HCT116 (cell line): ENCODE results near the gene TPD52L1. TPM values are rescaled to one million over a fixed set of nuclear protein-coding genes. Genes with fewer than 3 reads are reported as not detected.
"Not testable (repeated sequence)": the region's sequence is repeated elsewhere in the genome, so short reads cannot be mapped to it uniquely, and the experiment has no call there.

Source experiments
- ATAC-seq: fragments of 200-7000 bp; cut with Tn5 transposase; 2 replicates; pipeline ENCODE4 v1.9.1; 2020; ENCODE audit warnings: mild to moderate bottlenecking, moderate library complexity
- BruUV-seq: library from RNA; stranded (reverse); fragments of 400-500 nt; replicated peaks from 2 replicates; lab custom pipeline; 2021; lab: Mats Ljungman, UMichigan
- CTCF ChIA-PET: fragments of 300-600 bp; sonication (Branson Sonifier 250); formaldehyde crosslinking; loops from one replicate; lab custom pipeline; 2021; ENCODE audit warnings: antibody characterized with exemption; lab: Charles Lee
- POLR2A ChIA-PET: fragments of 300-600, 350-600 bp; sonication (Branson Sonifier 250); formaldehyde crosslinking; loops from one replicate; lab custom pipeline; 2021; ENCODE audit warnings: antibody characterized with exemption; lab: Charles Lee
- RAD21 ChIA-PET, 2 experiments: fragments of 300-600 bp; sonication (Branson Sonifier 250); formaldehyde crosslinking; loops; one replicate each; lab custom pipeline; 2023; ENCODE audit warnings: low total read pairs in 2 of 2; ENCODE audit not compliant: uncharacterized antibody in 2 of 2, unreplicated experiment in 2 of 2, low non-redundant PET in 1 of 2; lab: Charles Lee
- DNase-seq: peaks from one replicate; pipeline ENCODE4 v3.0.0-alpha.2; 2010; ENCODE audit warnings: low read depth, low spot score
- H2AFZ ChIP-seq: fragments of 200-600 bp; shearing (Covaris generic), sonication (generic); 2 replicates; pipeline ENCODE4 v1.6.1; 2017; ENCODE audit warnings: low read depth, mixed run types, mixed read lengths, antibody characterized with exemption, low read length; ENCODE audit not compliant: poor library complexity, severe bottlenecking
- H3K27ac ChIP-seq: 2 replicates; pipeline ENCODE4 v1.5.1; 2012; ENCODE audit warnings: low read depth, low read length
- H3K27me3 ChIP-seq: fragments of 200-600 bp; sonication (generic); 2 replicates; pipeline ENCODE4 v1.6.1; 2016; ENCODE audit warnings: mixed run types, low read length, mixed read lengths; ENCODE audit not compliant: insufficient read depth
- H3K36me3 ChIP-seq, 2 experiments: fragments of 200-500 bp in 1 of 2; fragments of 200-600 bp in 1 of 2; sonication (Bioruptor generic) in 1 of 2; sonication (generic) in 1 of 2; 2 replicates each; pipeline versions ENCODE4 v1.5.1 to v1.6.1; 2014 to 2016; ENCODE audit warnings: low read length in 2 of 2, inconsistent platforms in 1 of 2, mixed read lengths in 1 of 2, mixed run types in 1 of 2; ENCODE audit not compliant: insufficient read depth in 2 of 2, control insufficient read depth in 1 of 2
- H3K4me1 ChIP-seq, 2 experiments: fragments of 200-600 bp in 1 of 2; sonication (generic) in 1 of 2; 2 replicates each; pipeline versions ENCODE4 v1.5.1 to v1.6.1; 2012 to 2017; ENCODE audit warnings: low read length in 2 of 2, inconsistent platforms in 1 of 2, mild to moderate bottlenecking in 1 of 2, mixed read lengths in 1 of 2, mixed run types in 1 of 2, moderate library complexity in 1 of 2; ENCODE audit not compliant: insufficient read depth in 2 of 2, control insufficient read depth in 1 of 2
- H3K4me2 ChIP-seq: fragments of 200-600 bp; sonication (generic); 2 replicates; pipeline ENCODE4 v1.6.1; 2017; ENCODE audit warnings: mixed run types, low read length, mixed read lengths
- H3K4me3 ChIP-seq, 2 experiments: fragments of 200-600 bp in 1 of 2; sonication (generic) in 1 of 2; replicated peaks in 1 of 2; 2 replicates each; pipeline ENCODE4 v1.5.1; 2011 to 2016; ENCODE audit warnings: low read length in 2 of 2, control low read depth in 1 of 2, low read depth in 1 of 2, mild to moderate bottlenecking in 1 of 2, mixed read lengths in 1 of 2, mixed run types in 1 of 2
- H3K79me2 ChIP-seq: fragments of 200-600 bp; sonication (generic); 2 replicates; pipeline ENCODE4 v1.6.1; 2017; ENCODE audit warnings: mild to moderate bottlenecking, mixed run types, low read length, moderate library complexity, mixed read lengths; ENCODE audit not compliant: insufficient read depth
- H3K9ac ChIP-seq: fragments of 200-600 bp; sonication (generic); 2 replicates; pipeline ENCODE4 v1.6.1; 2016; ENCODE audit warnings: low read length, mixed read lengths
- H3K9me2 ChIP-seq: fragments of 200-600 bp; sonication (generic), shearing (Covaris generic); 2 replicates; pipeline ENCODE4 v1.6.1; 2017; ENCODE audit warnings: mixed run types, mild to moderate bottlenecking, moderate library complexity; ENCODE audit not compliant: insufficient read depth
- H3K9me3 ChIP-seq, 2 experiments: fragments of 200-500 bp in 1 of 2; fragments of 200-600 bp in 1 of 2; sonication (Bioruptor generic) in 1 of 2; sonication (generic) in 1 of 2; 2 replicates each; pipeline ENCODE4 v1.6.1; 2014 to 2017; ENCODE audit warnings: low read length in 2 of 2, mixed read lengths in 2 of 2, inconsistent platforms in 1 of 2, low read depth in 1 of 2, mild to moderate bottlenecking in 1 of 2, mixed run types in 1 of 2, moderate library complexity in 1 of 2; ENCODE audit not compliant: control insufficient read depth in 1 of 2, insufficient read depth in 1 of 2
- H4K20me1 ChIP-seq: fragments of 200-600 bp; sonication (generic), shearing (Covaris generic); 2 replicates; pipeline ENCODE4 v1.6.1; 2017; ENCODE audit warnings: mixed run types, mild to moderate bottlenecking, moderate library complexity; ENCODE audit not compliant: insufficient read depth
- ATF3 ChIP-seq: IDR thresholded peaks from 2 replicates; pipeline ENCODE4 v1.6.1; 2012
- CBX3 ChIP-seq: IDR thresholded peaks from 2 replicates; pipeline ENCODE4 v1.6.1; 2012; ENCODE audit warnings: low read depth
- CEBPB ChIP-seq: IDR thresholded peaks from 2 replicates; pipeline ENCODE4 v1.6.1; 2012; ENCODE audit warnings: low read depth
- CTCF ChIP-seq, 3 experiments: fragments of 200-600 bp in 1 of 3; sonication (generic) in 1 of 3; IDR thresholded peaks in 2 of 3; conservative IDR thresholded peaks in 1 of 3; 2 replicates each; pipeline ENCODE4 v1.5.1; 2012 to 2017; ENCODE audit warnings: low read depth in 2 of 3, low read length in 2 of 3, antibody characterized with exemption in 1 of 3, borderline replicate concordance in 1 of 3, control low read depth in 1 of 3, mild to moderate bottlenecking in 1 of 3, mixed read lengths in 1 of 3, mixed run types in 1 of 3, moderate library complexity in 1 of 3; ENCODE audit not compliant: insufficient read depth in 1 of 3
- EGR1 ChIP-seq: IDR thresholded peaks from 2 replicates; pipeline ENCODE4 v1.6.1; 2012; ENCODE audit warnings: low read depth
- EZH2 ChIP-seq: fragments of 200-600 bp; sonication (generic); IDR thresholded peaks from 2 replicates; pipeline ENCODE4 v1.6.1; 2017; ENCODE audit warnings: antibody characterized with exemption, mixed run types
- JUND ChIP-seq: IDR thresholded peaks from 2 replicates; pipeline ENCODE4 v1.6.1; 2012
- MAX ChIP-seq: IDR thresholded peaks from 2 replicates; pipeline ENCODE4 v1.6.1; 2012
- POLR2A ChIP-seq: IDR thresholded peaks from 2 replicates; pipeline ENCODE4 v1.7.0; 2011; ENCODE audit warnings: borderline replicate concordance; ENCODE audit not compliant: insufficient read depth, insufficient read length; ENCODE audit errors: extremely low read depth
- POLR2AphosphoS5 ChIP-seq: IDR thresholded peaks from 2 replicates; pipeline ENCODE4 v1.6.1; 2011; ENCODE audit warnings: mild to moderate bottlenecking, low read depth, low read length, moderate library complexity
- RAD21 ChIP-seq: IDR thresholded peaks from 2 replicates; pipeline ENCODE4 v1.6.1; 2012; ENCODE audit warnings: low read depth, mild to moderate bottlenecking
- REST ChIP-seq: IDR thresholded peaks from 2 replicates; pipeline ENCODE4 v1.6.1; 2012; ENCODE audit warnings: low read depth
- SIN3A ChIP-seq: IDR thresholded peaks from 2 replicates; pipeline ENCODE4 v1.6.1; 2012; ENCODE audit warnings: low read depth
- SP1 ChIP-seq: IDR thresholded peaks from 2 replicates; pipeline ENCODE4 v1.6.1; 2012; ENCODE audit warnings: low read depth
- SRF ChIP-seq: IDR thresholded peaks from 2 replicates; pipeline ENCODE4 v1.6.1; 2012; ENCODE audit warnings: low read depth
- TCF7L2 ChIP-seq: IDR thresholded peaks from 2 replicates; pipeline ENCODE4 v1.7.0; 2011; ENCODE audit warnings: borderline replicate concordance, inconsistent platforms; ENCODE audit not compliant: insufficient read depth, insufficient read length; ENCODE audit errors: extremely low read depth
- ZFX ChIP-seq: fragments of 450-650 bp; IDR thresholded peaks from 2 replicates; pipeline ENCODE4 v1.6.1; 2017
- intact Hi-C: fragments of 100-400 bp; cut with micrococcal nuclease; formaldehyde crosslinking; loops from 2 replicates; pipeline ENCODE4 v1.10.0; 2022
- total RNA-seq: library from RNA; stranded (reverse); gene quantifications from one replicate; pipeline ENCODE4 v1.2.1, GENCODE V29; 2021; ENCODE audit not compliant: unreplicated experiment

Gene TPD52L1
- total RNA-seq, 1 experiment from 2014 or later: 64.1 TPM

GRCh38 chr6:125157725-125158124 is 4.2 kb downstream of the TPD52L1 start:
- RAD21 ChIA-PET: no interaction called here
- intact Hi-C loops: loop anchor here (10.0 kb wide), 1 partner anchor 607 kb away; no protein-coding TSS in a partner anchor
- peaks cover 6 to 24% of the 10 kb centered on the region in 2 experiments; a peak in 3 of 4 replicates for H3K4me1 ChIP-seq
- no peaks in the 10 kb centered on the region for H3K36me3 ChIP-seq
- H2AFZ ChIP-seq: no peak overlapping the region
- BruUV-seq: no TSS peak
- no peak for DNase-seq
- H3K27ac ChIP-seq: no peak overlapping the region
- peaks cover 4% of the 10 kb centered on the region for H3K79me2 ChIP-seq
- no peak overlapping the region for H3K4me3 ChIP-seq
- H4K20me1 ChIP-seq: no peaks in the 10 kb centered on the region
- CTCF ChIA-PET: no interaction called here
- no peak overlapping the region for H3K9ac ChIP-seq
- no peak for ATAC-seq
- POLR2A ChIA-PET: no interaction called here
- H3K27me3 ChIP-seq: no peaks in the 10 kb centered on the region
- no peak overlapping the region for H3K4me2 ChIP-seq
- H3K9me3 ChIP-seq: no peaks in the 10 kb centered on the region
- no peak for TF ChIP-seq MAX
- no peak for TF ChIP-seq TCF7L2
- TF ChIP-seq ATF3: no peak
- TF ChIP-seq CTCF (IDR thresholded peaks at IDR 0.05 in 2 of 3, conservative IDR thresholded peaks at IDR 0.05 in 1 of 3; ENCODE audit: borderline replicate concordance in 1 of 3, insufficient read depth in 1 of 3, low read depth in 2 of 3, low read length in 2 of 3): no peak
- TF ChIP-seq CBX3: no peak
- TF ChIP-seq RAD21: no peak
- no peak for TF ChIP-seq SIN3A
- no peak for TF ChIP-seq SP1
- TF ChIP-seq POLR2AphosphoS5: no peak
- no peak for TF ChIP-seq EZH2
- no peak for TF ChIP-seq JUND
- no peak for TF ChIP-seq CEBPB
- TF ChIP-seq POLR2A: no peak
- no peak for TF ChIP-seq SRF
- TF ChIP-seq EGR1: no peak
- TF ChIP-seq ZFX: no peak
- no peak for TF ChIP-seq REST
- no peaks in the 10 kb centered on the region for H3K9me2 ChIP-seq

GRCh38 chr6:125163339-125163738 is 9.8 kb downstream of the TPD52L1 start:
- H3K4me3 ChIP-seq, H3K9me2 ChIP-seq, H3K4me1 ChIP-seq, H3K4me2 ChIP-seq, ATAC-seq, H3K9me3 ChIP-seq, DNase-seq, H3K27me3 ChIP-seq, RAD21 ChIA-PET, BruUV-seq, H3K36me3 ChIP-seq, H3K79me2 ChIP-seq, intact Hi-C loops, H3K9ac ChIP-seq, POLR2A ChIA-PET, H4K20me1 ChIP-seq, H2AFZ ChIP-seq, H3K27ac ChIP-seq: not testable (repeated sequence)
- CTCF ChIA-PET: interaction anchor here (2.0 kb wide), 1 partner anchor 10 kb away, joined by 6 read pairs; the partner anchor contains the start of gene TPD52L1
